Measurements from ENCODE around the gene SLC6A19.

GRCh38 chr5:1176473-1177391 is 24.7 kb upstream of the SLC6A19 start:
- no peak for TF ChIP-seq POLR2AphosphoS5 (IDR thresholded peaks at IDR 0.05)
- TF ChIP-seq, protein P1, sequence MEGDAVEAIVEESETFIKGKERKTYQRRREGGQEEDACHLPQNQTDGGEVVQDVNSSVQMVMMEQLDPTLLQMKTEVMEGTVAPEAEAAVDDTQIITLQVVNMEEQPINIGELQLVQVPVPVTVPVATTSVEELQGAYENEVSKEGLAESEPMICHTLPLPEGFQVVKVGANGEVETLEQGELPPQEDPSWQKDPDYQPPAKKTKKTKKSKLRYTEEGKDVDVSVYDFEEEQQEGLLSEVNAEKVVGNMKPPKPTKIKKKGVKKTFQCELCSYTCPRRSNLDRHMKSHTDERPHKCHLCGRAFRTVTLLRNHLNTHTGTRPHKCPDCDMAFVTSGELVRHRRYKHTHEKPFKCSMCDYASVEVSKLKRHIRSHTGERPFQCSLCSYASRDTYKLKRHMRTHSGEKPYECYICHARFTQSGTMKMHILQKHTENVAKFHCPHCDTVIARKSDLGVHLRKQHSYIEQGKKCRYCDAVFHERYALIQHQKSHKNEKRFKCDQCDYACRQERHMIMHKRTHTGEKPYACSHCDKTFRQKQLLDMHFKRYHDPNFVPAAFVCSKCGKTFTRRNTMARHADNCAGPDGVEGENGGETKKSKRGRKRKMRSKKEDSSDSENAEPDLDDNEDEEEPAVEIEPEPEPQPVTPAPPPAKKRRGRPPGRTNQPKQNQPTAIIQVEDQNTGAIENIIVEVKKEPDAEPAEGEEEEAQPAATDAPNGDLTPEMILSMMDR (IDR thresholded peaks at IDR 0.05), result no peak

All from stomach (tissue), 4 donors.